GM12891 (cell line): ENCODE results near the gene SDS.

Experiments used
- POLR2A ChIP-seq: IDR thresholded peaks from 2 replicates; pipeline ENCODE4 v1.6.1; 2011; ENCODE audit warnings: low read depth, low read length, control low read depth
- POLR2AphosphoS5 ChIP-seq: IDR thresholded peaks from 2 replicates; pipeline ENCODE4 v1.6.1; 2011; ENCODE audit warnings: low read depth, low read length, control low read depth

GRCh38 chr12:113381220-113381619 is 22.5 kb downstream of the SDS start:
- no peak for TF ChIP-seq POLR2AphosphoS5
- TF ChIP-seq POLR2A: no peak
